Heart right ventricle (tissue), 16 donors: ENCODE results near the gene WDR26. TPM values are rescaled to one million over a fixed set of nuclear protein-coding genes. Genes with fewer than 3 reads are reported as not detected.
"Not testable (repeated sequence)": the region's sequence is repeated elsewhere in the genome, so short reads cannot be mapped to it uniquely, and the experiment has no call there.

Experiments used
- ATAC-seq, 8 donors: fragments of 200-7000 bp; cut with Tn5 transposase; one replicate each; pipeline ENCODE4 v1.9.1; 2020; ENCODE audit warnings: mild to moderate bottlenecking in 8 of 8, moderate library complexity in 8 of 8, moderate number of reproducible peaks in 1 of 8
- DNase-seq, 2 donors: peaks; one replicate each; pipeline ENCODE4 v3.0.0-alpha.2; 2020
- H3K27ac ChIP-seq, 10 donors: fragments of 200-600 bp; sonication (generic) in 2 of 10; one replicate each; pipeline versions ENCODE4 v1.5.0 to v1.8.0; 2020 to 2022; ENCODE audit warnings: mild to moderate bottlenecking in 3 of 10
- H3K27me3 ChIP-seq, 7 donors: fragments of 200-600 bp; one replicate each; pipeline ENCODE4 v1.8.0; 2021 to 2022; ENCODE audit warnings: mild to moderate bottlenecking in 2 of 7
- H3K36me3 ChIP-seq, 9 donors: fragments of 200-600 bp; sonication (generic) in 1 of 9; one replicate each; pipeline versions ENCODE4 v1.5.0 to v1.8.0; 2020 to 2022; ENCODE audit warnings: mild to moderate bottlenecking in 2 of 9
- H3K4me1 ChIP-seq, 9 donors: fragments of 200-600 bp; sonication (generic) in 1 of 9; one replicate each; pipeline versions ENCODE4 v1.5.0 to v1.8.0; 2020 to 2022; ENCODE audit warnings: mild to moderate bottlenecking in 4 of 9
- H3K4me3 ChIP-seq, 10 donors: fragments of 200-600 bp; sonication (generic) in 2 of 10; one replicate each; pipeline versions ENCODE4 v1.5.0 to v1.8.0; 2020 to 2022; ENCODE audit warnings: mild to moderate bottlenecking in 7 of 10, moderate library complexity in 2 of 10
- H3K9me3 ChIP-seq, 11 donors: fragments of 200-600 bp in 10 of 11; sonication (generic) in 2 of 11; one replicate each; pipeline versions ENCODE4 v1.5.0 to v1.8.0; 2013 to 2022; ENCODE audit warnings: mild to moderate bottlenecking in 2 of 11, control low read depth in 1 of 11, moderate library complexity in 1 of 11
- CTCF ChIP-seq, 9 donors: fragments of 200-600 bp; sonication (generic) in 2 of 9; IDR thresholded peaks; one replicate each; pipeline versions ENCODE4 v1.5.0 to v1.8.0; 2021 to 2022; ENCODE audit warnings: antibody characterized with exemption in 9 of 9, mild to moderate bottlenecking in 5 of 9, moderate library complexity in 1 of 9
- WGBS, 2 donors: extraction: QIAGEN DNeasy Blood & Tissue Kit; methylation state at CpG; one replicate each; pipeline ENCODE4 v1.1.7; 2013; ENCODE audit warnings: inconsistent platforms in 1 of 2; 5-methylcytosine and 5-hydroxymethylcytosine counted together
- intact Hi-C, 10 donors: fragments of 100-400 bp; cut with DNase I; formaldehyde crosslinking; loops; one replicate each; pipeline versions ENCODE4 v1.11.1 to v1.14.2; 2022
- polyA plus RNA-seq, 2 donors: library from polyadenylated mRNA; stranded (reverse); fragments of 200-250 nt; gene quantifications; one replicate each; pipeline ENCODE4 v1.2.3, GENCODE V29; 2013
- total RNA-seq, 10 donors: library from RNA; stranded (reverse); fragmentation: NEBNext Ultra II Directional in 3 of 10; extraction: Animal tissue kit (Norgen Biotek cat#: 25700) in 3 of 10; gene quantifications; one replicate each; pipeline versions ENCODE4 v1.2.1 to v1.2.4, GENCODE V29; 2021 to 2023
- donor health status: Arrhythmogenic right ventricular cardiomyopathy.
- donor health status: ischemic (EF 13 %, LVEDD 7.1; RV severe dilation, severe dysfunction).
- donor health status: healthy with polysubstance abuse.
- donor health status: DM: no; HTN: yes; CAD: no.
- donor health status: DM: no; HTN: no; CAD: no.
- donor health status: ischemic (EF 25% LVEDD 6.9; RV normal size, moderate dysfunction).
- donor health status: ischemic (EF 25% LVEDD 5.7; RV mildly dilated, moderate dysfunction).
- donor health status: healthy.
- donor health status: DM: yes; HTN: yes; CAD: no.
- donor health status: Ischemic cardiomyopathy.
- donor health status: ischemic (EF 35%, LVEDD 5.7; RV mildly dilated, moderate dysfunction).
- donor health status: nonischemic (EF 11% LVEDD 7.7; RV severe dilation, severe dysfunction).
- donor health status: DM: yes; HTN: yes; CAD: no.
- donor health status: PGD.
- donor health status: ischemic (EF 29% LVEDD 5.4; RV normal size, mild dysfunction).
- donor health status: nonischemic (EF 23%, LVEDD 6.1; RV moderate dilation, normal function).

Gene WDR26
- total and polyA plus RNA-seq, 12 donors = 15.8 to 81.3 (median 69.3) TPM

GRCh38 chr1:224427346-224427745 is 7.3 kb downstream of the WDR26 start:
- WGBS, 2 donors = 84 to 87% methylated on average over 1 of the region's 1 CpG

GRCh38 chr1:224426869-224427268 is 7.7 kb downstream of the WDR26 start:
- Histone ChIP-seq H3K4me1 (peaks cover 15 to 60% (median 42%) of the 10 kb centered on the region in 9 donors), H3K36me3 (peaks cover 0 to 93% (median 28%) of the 10 kb centered on the region in 9 donors)
- H3K4me3 ChIP-seq, H3K9me3 ChIP-seq, H3K27ac ChIP-seq, DNase-seq, ATAC-seq, H3K27me3 ChIP-seq, intact Hi-C loops: not testable (repeated sequence)
- WGBS, 2 donors = 86 to 96% methylated on average over 8 of the region's 8 CpGs

More at GRCh38 chr1:224427346-224427745, 7.3 kb downstream of the WDR26 start:
- intact Hi-C loops = no loop called here
- TF ChIP-seq CTCF (IDR thresholded peaks at IDR 0.05) = no peak
- no peaks in the 10 kb centered on the region for H3K27me3 ChIP-seq
- H3K27ac ChIP-seq = peak overlapping the region in 1 of 10 donors; percentile 19
- no peaks in the 10 kb centered on the region for H3K9me3 ChIP-seq
- DNase-seq (no peak), ATAC-seq (peak in 2 of 8 donors; percentile 7 to 25)
- H3K4me1 ChIP-seq = peaks cover 15 to 64% (median 47%) of the 10 kb centered on the region in 9 donors
- no peak overlapping the region for H3K4me3 ChIP-seq
- H3K36me3 ChIP-seq = peaks cover 0 to 90% (median 23%) of the 10 kb centered on the region in 9 donors

- Histone ChIP-seq H3K9me3 (no peaks in the 10 kb centered on the region), H3K36me3 (peaks cover 0 to 97% (median 36%) of the 10 kb centered on the region in 9 donors), H3K4me3 (no peak overlapping the region), H3K27ac (no peak overlapping the region), H3K4me1 (peaks cover 7 to 45% (median 27%) of the 10 kb centered on the region in 9 donors), H3K27me3 (no peaks in the 10 kb centered on the region)
- WGBS, 2 donors = 91% methylated on average over 6 of the region's 6 CpGs
- no peak for DNase-seq
- intact Hi-C loops = no loop called here
- no peak for TF ChIP-seq CTCF (IDR thresholded peaks at IDR 0.05)
- ATAC-seq = no peak
These were observed 9.2 kb downstream of the WDR26 start for GRCh38 chr1:224425279-224425884.

GRCh38 chr1:224420106-224420505 is 14.5 kb downstream of the WDR26 start:
- Histone ChIP-seq H3K27me3 (no peaks in the 10 kb centered on the region), H3K27ac (no peak overlapping the region), H3K9me3 (no peaks in the 10 kb centered on the region), H3K4me3 (no peak overlapping the region), H3K4me1 (peaks cover 0 to 9% (median 0%) of the 10 kb centered on the region in 9 donors), H3K36me3 (peaks cover 0 to 100% (median 81%) of the 10 kb centered on the region in 9 donors)
- TF ChIP-seq CTCF (IDR thresholded peaks at IDR 0.05) = no peak
- no peak for DNase-seq
- ATAC-seq = no peak
- intact Hi-C loops = loop anchor here in 1 of 10 donors (5.0 kb wide), 1 partner anchor 33 kb away; no protein-coding TSS in a partner anchor

- Histone ChIP-seq H3K4me1 (peaks cover 0 to 6% (median 0%) of the 10 kb centered on the region in 9 donors), H3K4me3 (no peak overlapping the region), H3K36me3 (peaks cover 0 to 100% (median 48%) of the 10 kb centered on the region in 9 donors), H3K27me3 (no peaks in the 10 kb centered on the region), H3K9me3 (no peaks in the 10 kb centered on the region), H3K27ac (no peak overlapping the region)
- intact Hi-C loops = loop anchor here in 2 of 10 donors (10.0 kb wide), 2 partner anchors 107 to 117 kb away; no protein-coding TSS in a partner anchor
- ATAC-seq = no peak
- no peak for DNase-seq
- 86 to 97% methylated on average over 1 of the region's 1 CpG for WGBS, 2 donors
- no peak for TF ChIP-seq CTCF (IDR thresholded peaks at IDR 0.05)
These were observed 22.8 kb downstream of the WDR26 start for GRCh38 chr1:224411766-224412165.
